GM06990 (cell line): ENCODE data around the gene TBC1D20.
"Not testable (repeated sequence)": the region's sequence is repeated elsewhere in the genome, so short reads cannot be mapped to it uniquely, and the experiment has no call there.

Experiments used
- DNase-seq: peaks from one replicate; pipeline ENCODE4 v3.0.0-alpha.2; 2011; ENCODE audit not compliant: insufficient read length; ENCODE audit errors: extremely low read depth
- H3K27me3 ChIP-seq: replicated peaks from 2 replicates; pipeline ENCODE4 v1.6.0; 2011; ENCODE audit warnings: low read length; ENCODE audit not compliant: control insufficient read depth, insufficient read depth
- H3K36me3 ChIP-seq: 2 replicates; pipeline ENCODE4 v1.5.1; 2011; ENCODE audit warnings: low read length; ENCODE audit not compliant: control insufficient read depth, insufficient read depth
- H3K4me3 ChIP-seq: replicated peaks from 2 replicates; pipeline ENCODE4 v1.5.1; 2011; ENCODE audit warnings: low read depth, mild to moderate bottlenecking, control low read depth, low read length
- CTCF ChIP-seq: IDR thresholded peaks from 2 replicates; pipeline ENCODE4 v1.5.1; 2011; ENCODE audit warnings: low read length, control low read depth, mild to moderate bottlenecking, inconsistent platforms; ENCODE audit not compliant: insufficient read depth, poor library complexity, severe bottlenecking

The TBC1D20 gene

GRCh38 chr20:478010-478948, 15.9 kb upstream of the TBC1D20 start:
- TF ChIP-seq CTCF = no peak
- Histone ChIP-seq H3K27me3 (no peaks in the 10 kb centered on the region), H3K36me3 (peaks cover 10% of the 10 kb centered on the region), H3K4me3 (no peak overlapping the region)
- no peak for DNase-seq

DNA sequence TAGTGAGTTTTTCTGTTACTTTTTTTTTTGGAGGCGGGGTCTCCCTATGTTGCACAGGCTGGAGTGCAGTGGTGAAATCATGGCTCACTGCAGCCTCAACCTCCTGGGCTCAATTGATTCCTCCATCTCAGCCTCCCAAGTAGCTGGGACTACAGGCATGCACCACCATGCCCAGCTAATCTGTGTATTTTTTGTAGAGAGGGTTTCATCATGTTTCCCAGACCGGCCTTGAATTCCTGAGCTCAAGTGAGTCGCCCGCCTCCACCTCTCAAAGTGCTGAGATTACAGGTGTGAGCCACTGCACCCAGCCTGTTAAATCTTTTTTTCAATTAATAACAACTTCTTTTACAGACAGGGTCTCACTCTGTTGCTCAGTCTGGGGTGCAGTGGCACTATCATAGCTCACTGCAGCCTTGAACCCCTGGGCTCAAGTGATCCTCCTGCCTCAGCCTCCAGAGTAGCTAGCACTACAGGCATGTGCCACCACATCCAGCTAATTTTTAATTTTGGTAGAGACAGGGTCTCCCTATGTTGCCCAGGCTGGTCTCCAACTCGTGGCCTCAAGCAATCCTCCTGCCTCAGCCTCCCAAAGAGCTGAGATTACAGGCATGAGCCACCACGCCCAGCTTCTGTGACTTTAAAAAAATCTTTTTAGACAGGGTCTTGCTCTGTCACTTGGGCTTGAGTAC, 14.4 kb upstream of the TBC1D20 start:
- not testable (repeated sequence) for H3K36me3 ChIP-seq, DNase-seq, H3K4me3 ChIP-seq, H3K27me3 ChIP-seq

DNA sequence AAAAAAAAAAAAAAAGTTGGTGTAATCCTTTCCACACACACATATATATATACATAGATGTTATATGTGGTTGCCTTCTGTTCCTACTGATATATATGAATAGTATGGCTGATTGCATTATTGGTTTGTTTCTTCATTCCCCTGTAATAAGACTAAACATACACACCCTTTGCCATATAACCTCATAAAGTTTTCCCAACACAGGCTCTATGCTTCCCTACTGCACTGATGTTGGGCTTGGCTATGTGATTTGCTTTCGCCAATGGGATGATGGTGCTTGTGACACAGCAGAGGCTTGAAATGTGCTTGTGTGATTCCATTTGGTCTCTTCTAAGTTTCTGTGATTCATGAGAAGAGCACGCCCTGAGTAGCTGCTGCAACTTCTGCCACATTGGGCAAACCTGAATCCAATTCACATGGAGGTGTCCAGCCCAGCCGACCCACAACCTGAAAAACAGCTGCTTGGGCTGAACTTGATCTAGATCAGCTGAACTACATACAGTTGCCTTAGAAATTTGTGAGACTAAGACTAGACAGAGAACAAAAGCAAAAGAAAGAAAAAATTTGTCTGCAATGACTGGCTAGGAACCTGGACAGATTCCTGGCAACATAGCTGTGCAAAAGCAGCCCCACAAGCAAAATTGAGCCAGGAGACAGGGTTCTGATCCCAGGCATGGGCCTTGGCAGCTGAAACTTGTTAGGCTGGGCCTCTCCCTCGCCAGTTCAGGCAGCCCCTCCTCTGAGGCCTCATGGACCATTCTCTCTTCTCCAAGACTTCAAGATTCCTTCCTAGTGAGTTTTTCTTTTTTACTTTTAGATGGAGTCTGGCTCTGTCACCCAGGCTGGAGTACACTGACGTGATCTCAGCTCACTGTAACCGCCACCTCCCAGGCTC, 13.4 kb upstream of the TBC1D20 start:
- no peak for TF ChIP-seq CTCF
- Histone ChIP-seq H3K4me3 (no peak overlapping the region), H3K27me3 (no peaks in the 10 kb centered on the region), H3K36me3 (peaks cover 6% of the 10 kb centered on the region)
- DNase-seq = no peak

- H3K36me3 ChIP-seq = peaks cover 6% of the 10 kb centered on the region
- H3K4me3 ChIP-seq = no peak overlapping the region
- DNase-seq = no peak
- H3K27me3 ChIP-seq = no peaks in the 10 kb centered on the region
- no peak for TF ChIP-seq CTCF
These were observed 12.2 kb upstream of the TBC1D20 start for GRCh38 chr20:474581-474980.

DNA sequence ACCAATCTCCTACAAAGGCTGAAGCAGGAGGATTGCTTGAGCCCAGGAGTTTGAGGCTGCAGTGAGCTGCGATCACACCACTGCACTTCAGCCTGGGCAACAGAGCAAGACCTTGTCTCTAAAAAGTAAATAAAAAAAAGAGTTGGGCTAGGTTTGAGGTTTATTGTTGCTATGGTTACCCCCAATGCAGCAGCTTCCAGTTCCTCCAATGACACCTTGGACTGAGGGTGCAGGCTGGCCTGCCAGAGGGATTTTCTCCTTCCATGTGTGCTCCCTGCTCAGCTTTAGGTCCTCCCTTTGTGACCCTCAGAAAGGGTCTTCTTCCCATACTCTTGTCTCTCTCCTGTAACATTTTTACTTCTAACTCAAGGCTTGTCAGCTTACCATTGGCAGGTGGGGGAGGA, 10.6 kb upstream of the TBC1D20 start:
- Histone ChIP-seq H3K4me3 (no peak overlapping the region), H3K36me3 (peaks cover 4% of the 10 kb centered on the region), H3K27me3 (no peaks in the 10 kb centered on the region)
- no peak for TF ChIP-seq CTCF
- DNase-seq = no peak
